Activated naive CD8-positive, alpha-beta T cell treated with anti-CD3 and anti-CD28 coated beads, Interleukin-2, amount 50 U/mL, for 16 hours (primary cell): ENCODE measurements around the gene PPP1R3C.

Experiments used
- DNase-seq: peaks from one replicate; pipeline ENCODE4 v3.0.0-alpha.2; 2020; ENCODE audit warnings: low read depth, low spot score

Gene PPP1R3C

DNA sequence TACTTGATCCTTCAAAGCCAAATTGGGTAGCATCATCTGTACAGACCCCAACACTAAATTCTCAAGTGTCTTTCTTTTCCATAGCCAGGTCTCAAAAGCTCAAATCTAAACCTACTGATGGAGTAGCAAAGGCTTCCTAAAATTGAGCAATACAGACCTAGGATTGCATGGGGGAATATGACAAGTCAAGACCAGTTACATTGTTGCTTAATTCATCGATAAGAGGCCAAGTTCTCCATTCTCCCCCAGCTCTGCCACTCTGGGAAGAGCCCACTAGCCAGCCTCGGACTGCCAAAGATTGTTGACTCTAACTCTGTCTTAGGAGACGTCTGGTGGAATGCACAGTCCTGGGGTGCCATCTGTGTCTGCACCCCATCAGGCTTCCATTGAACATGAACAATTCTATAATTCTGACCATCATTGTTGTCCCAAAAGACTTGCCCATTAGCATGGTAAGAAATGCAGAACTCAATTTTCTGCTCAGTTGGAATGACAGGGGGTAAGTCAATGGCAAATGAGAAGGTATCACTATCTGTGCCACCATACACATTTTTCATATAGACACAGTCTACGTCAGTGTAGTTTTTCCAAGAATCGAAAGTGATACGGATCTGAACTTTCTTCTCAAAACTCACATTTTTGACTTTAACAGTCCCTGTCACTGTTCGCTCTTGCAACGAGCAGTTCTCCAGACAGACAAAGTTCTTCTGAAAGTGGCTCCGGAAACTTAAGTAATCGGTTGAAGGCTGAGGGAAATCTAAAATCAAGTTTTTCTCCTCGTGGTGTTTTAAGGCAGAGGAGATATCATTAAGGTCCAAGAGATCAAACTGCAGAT is 2.9 kb downstream of the PPP1R3C start:
- no peak for DNase-seq

DNA sequence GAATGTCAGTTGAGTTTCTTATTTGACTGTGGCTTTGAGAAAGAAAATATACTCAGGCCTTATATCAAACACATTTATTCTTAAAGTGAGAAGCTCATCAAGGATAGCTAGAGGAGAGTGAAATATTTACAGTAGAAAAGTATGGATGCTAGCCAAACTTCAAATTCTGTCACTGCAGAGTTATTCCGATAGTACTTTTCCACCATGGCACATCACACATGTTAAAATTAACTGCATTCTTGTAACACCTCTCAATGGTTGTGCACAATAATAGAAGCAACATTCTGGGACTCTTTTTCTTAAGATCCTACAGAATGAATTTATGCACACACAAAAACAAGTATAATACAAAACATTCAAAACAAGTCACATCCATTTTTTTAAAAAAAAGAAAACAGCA is 4.5 kb downstream of the PPP1R3C start:
- no peak for DNase-seq

DNA sequence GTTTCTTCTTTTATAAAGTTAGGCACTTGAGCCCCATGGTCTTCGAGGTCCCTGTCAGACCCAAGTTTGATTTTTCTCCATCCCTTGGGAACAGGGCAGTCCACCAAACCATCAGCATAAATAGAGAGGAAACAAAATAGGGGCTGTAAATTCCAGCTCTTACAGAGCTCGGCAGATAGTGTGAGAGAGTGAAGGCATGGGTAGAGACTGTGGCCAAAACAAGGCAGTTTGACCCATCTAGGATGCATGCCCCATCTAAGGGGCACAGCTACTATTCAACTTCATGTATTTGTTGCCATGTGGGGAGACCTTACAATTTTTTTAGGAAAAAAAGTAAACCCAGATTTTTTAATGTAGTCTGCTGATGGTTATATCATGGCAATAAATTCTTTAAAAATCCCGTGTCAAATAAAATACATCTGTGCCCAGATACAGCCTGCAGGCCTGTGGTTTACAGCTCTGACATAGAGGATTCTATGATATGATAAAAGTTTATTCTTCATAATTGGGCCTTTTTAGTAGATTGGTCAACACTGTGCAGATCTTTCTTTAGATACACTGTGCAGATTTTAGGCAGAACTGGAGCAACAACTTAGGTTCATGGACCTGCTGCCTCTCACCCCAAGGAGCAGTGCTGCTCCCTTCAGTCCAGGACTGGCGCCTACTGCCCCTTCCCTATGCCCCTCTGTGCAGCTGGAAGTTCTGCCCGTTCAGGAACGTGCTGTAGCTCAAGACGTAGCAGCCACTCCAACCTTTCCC is 5.3 kb downstream of the PPP1R3C start:
- DNase-seq: no peak

DNA sequence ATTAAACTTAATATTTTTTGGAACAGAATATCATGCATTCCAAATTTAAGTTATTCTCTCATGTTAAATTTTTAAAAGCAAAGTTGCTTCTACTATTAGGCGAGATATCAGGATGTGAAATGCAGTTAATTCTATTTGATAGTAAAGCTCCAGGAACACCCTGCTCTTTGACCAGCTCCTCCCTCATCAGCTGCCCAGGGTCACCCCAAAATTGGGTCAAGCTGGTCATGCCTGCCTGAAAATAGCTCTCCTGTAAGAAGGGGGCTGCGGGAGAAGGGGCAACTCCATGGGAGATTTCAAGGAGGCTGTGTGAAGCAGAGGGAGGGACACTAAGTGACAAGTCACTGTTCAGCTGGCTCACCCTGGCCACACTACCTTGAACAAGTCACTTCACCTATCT is 5.9 kb downstream of the PPP1R3C start:
- no peak for DNase-seq

DNA sequence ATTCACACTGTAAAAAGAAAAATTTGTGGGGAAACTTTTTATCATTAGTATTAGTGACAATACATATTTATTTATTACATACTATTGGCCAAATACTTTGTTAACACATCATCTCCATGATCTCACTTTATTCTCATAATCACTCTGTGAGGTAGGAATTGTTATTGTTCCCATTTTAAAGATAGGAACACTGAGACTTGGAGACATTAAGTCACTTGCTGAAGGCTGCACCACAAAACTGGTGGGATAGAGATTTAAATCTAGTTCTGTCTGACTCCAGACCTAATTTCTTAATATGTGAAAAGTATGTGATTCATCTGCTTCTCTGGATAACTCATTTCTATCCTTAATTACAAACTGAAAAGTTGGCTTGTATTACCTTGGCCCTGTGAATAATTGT is 8.2 kb downstream of the PPP1R3C start:
- DNase-seq: no peak

DNA sequence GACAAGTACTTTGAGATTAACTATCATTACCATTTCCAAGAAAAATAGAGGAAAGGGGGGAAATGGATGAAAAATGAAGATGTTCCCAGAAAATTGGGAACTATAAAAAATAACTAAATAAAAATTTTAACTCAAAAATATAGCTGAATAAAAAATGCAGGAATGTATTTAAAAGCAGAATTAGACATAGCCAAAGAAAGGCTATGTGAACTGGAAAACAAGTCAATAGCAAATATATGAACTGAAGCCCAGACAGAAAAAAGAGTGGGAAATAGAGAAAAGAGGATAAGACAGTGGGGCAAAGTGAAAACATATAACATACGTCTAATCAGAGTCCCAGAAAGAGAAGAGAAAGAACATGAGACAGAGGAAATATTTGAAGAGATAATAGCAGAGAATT is 10.3 kb downstream of the PPP1R3C start:
- DNase-seq: no peak

DNA sequence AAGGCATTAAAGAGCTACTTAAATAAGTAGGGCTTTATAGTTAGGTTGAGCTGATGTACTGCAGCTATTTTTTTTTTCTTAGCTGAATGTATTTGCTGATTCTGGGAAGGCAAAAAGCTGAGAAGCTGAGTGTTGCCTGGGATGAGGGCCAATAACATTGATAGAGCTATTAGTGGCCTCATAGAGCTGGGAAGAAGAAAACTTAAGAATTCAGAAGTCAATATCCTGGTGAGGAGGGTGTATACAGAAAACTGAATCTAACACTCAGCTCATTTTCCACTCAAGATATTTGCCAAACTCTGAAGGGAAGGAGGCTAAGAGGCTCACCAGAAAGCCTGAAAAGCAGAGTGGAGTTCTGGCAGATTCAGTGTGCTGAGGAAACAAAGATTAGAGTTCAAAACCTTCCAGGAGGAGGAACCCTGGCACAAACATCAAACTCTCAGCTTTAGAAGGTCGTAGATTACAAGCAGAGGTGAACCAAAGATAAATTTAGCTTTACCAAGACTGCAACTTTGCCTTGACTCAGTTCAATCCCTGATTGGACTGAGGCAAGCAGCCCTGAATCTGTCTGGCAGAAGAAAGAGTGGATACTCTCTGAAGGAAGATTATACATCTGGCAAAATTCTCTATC is 11.3 kb downstream of the PPP1R3C start:
- DNase-seq: no peak

DNA sequence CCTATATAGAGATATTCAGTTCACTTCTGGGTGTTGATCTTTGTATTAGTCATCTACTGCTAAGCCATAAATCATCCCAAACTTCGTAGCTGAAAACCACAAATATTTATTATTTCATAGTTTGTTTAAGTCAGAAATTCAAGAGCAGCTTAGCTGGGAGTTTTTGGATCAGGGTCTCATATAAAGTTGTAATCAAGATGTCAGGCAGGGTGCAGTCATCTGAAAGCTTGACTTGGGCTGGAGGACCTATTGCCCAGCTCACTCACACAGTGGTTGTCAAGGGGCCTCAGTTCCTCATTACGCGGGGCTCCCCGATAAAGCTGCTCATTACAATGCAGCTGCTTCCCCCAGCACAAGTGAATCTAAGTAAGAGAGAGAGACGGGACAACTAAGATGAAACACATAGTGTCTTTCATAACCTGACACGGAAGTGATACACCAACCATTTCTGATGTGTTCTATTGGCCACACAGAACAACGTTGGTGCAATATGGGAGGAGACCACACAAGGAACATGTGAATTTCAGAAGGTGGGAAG is 15.7 kb downstream of the PPP1R3C start:
- no peak for DNase-seq

DNA sequence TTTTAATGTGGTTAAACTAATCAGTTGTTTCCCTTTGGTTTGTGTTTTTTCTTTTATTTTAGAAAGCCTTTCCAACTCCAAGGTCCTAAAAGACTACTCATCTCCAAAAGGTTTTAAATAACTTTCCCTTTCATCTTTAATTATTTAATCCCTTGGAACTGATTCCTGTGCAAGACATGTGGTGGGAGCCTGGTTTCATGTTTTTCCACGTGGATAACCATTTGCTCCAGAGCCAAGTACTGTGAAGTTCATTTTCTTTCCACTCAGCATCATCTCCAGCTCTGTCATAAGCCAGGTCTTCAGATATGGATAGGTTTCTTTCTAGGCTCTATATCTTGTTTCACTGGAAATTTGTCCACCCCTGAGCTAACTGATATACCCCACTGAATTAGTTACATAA is 16.7 kb downstream of the PPP1R3C start:
- DNase-seq: no peak

DNA sequence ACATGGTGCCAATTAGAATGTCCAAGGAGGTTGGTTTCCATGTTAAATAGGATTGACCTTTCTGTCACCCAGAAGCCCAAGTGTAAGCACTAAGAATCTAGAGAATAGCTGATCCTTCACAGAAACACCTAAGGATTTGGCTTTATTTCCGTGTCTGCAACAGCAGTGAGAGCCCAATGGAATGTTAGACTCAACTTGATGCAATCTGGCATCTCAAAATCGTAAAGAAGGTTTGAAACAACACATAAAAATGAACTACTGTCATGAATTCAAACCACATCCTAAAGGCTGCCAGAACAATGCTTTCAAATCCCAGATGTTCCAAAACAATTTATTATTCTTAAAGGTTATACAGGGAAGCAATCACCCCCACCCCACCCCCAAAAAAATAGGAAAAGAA is 18.6 kb downstream of the PPP1R3C start:
- DNase-seq: no peak

DNA sequence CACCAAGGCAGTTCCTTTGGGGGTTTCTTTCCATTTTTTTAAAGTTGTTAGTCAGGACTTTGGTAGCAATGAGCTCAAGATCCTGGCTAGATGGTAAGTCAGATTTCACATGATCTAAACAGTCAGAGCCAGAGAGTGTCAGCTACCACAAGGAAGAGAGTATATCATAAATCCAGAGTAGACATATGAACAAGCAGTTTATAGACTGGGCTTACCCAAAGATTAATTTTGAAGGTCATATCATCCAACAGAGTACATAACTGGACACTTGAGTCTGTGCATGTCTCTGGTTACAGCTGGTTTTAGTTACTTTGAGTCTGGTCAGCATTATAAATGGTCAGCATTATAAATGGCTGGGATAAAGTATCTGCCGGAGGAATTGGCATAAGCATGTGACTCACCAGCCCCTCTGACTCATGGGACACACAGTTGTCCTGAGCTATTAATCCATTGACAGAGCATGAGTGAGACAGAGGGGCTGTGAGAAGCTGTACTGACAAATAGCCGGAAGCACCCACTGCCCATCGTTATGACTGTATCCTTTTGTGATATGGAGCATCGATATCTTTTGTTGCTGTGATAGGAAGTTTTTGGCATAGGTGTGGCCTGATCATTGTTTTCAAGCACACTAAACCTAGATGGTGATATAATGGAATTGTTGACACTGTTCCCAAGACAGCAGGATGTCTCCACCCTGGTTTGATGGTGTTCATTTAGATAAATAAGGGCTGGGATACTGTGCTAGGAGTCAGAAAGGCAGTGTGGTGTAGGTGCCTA is 19.3 kb downstream of the PPP1R3C start:
- DNase-seq: no peak

DNA sequence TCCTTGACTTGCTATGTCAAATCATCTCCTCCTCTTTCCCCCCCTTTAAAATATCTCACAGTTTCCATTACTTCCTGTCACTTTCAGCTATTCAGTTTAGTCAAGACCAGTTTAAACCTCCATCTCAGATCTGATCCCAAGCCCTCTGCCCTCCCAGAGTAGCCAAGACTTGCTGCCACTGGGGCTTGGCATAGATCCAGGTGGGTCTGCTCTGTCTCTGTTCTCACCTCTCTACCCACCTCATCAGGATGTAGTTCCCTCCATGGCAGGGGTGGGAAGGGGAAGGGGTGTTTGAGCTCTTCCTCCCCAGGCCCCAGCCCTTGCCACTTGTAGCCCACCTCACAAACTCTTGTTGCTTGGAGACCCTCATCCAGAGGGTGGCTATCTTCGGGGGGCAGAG is 22.0 kb downstream of the PPP1R3C start:
- DNase-seq: no peak

DNA sequence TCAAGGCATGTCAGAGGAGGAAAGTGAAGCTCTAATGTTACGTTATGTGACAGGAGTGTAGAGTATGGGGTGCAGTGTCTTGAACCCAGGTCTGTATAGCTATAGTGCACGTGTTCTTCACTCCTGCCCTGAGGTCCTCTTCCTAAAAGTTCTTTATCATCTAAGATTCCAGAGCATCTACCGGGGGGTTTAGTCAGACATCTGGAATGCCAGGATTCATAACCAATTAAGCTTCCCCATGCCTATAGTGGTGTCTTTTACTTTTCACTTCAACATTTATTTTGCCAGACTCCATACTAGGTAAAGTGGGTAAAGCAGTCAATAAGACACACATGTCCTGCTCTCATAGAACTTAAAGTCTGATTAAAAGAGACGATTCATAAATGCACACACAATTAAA is 22.4 kb downstream of the PPP1R3C start:
- DNase-seq: no peak

DNA sequence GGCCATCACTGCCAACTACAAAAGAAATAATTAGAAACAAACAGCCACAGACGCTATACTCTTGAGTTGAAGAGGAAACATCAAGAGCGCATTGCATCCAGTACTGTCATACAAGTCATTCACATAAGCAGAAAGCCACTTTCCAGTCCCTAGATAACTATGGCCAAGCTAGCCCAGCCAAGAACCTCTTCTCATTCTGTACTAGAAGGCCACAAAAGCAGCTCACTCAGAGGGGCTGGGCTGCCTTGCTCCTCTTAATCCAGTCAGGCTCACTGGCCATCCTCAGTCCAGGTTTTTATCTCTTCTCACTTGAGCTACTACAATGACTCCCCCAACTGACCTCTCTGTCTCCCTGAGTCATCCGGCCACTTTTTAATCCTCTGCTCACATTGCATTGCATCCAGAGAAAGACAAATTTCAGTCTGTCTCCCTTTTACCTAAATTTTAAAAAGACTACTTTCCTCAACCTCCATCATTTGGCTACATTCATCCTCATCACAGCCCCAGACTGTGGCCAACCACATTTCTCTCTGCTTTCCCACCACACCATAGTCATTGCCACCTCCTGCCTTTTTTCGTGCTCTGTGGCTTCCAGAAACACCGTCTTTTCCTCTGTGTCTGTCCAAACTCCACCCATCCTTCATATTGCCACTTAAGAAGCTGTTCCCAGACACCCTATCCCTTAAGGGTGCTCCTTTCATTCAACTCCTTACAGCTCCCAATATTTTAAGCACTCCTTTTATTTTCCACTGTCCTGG is 25.0 kb downstream of the PPP1R3C start:
- no peak for DNase-seq

DNA sequence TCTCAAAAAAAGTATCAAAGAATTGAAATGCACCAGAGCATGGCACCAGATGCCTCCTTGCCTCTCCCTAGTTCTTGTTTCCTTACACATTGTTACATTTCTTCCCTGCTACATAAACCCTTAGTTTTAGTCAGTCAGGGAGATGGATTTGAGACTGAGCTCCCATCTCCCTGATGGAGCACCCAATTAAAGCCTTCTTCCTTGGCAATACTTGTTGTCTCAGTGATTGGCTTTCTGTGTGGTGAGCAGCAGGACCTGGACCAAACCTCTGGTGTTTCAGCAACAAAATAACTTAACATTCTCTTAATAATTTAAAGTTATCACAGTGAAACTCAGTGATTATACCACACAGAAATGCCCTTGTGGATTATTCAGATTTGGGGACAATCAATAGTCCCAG is 26.9 kb downstream of the PPP1R3C start:
- no peak for DNase-seq

DNA sequence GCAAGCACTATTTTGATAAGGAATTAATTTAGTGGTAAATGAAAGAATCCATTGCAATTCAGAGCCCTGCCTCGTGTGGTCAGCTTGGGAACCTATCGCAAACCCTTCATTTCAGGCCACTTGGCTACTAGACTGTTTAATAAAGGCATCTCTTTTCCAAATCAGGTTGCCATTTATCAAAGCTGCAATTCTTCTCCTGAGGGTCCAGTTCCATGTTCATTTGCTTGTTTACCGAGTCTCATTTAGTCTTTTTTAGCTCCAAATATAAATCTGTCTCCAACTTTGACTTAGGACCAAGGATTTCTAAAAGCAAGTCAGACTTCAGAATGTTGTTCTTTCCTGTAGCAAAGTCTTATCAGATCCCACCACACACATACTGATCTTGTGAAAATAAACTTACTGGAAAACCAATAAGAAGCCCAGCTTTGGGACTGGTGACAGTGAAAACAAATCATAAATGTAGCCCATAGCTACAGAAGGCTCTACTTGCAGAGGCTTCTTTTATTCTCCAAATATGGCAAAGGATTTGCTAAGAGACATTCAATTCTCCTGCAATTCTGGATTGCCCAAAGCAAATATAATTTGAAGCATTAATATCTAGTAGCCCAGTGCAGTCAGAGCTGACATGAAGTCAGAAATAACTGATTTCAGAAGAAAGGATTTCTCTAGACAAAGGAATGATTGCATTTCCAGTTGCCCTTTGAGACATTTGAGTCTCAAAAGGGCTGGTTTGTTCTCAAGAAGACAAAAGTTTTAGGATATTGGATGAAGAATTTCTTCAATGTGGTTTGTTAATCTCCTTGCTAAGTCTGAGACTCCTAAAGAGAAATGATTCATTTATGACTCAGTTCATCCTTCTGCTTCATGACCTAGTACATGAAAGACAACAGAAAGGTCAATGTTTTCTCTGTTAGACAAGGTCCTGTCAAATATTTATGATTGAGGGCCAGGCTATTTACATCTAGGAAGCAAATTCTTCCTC is 28.0 kb downstream of the PPP1R3C start:
- no peak for DNase-seq

DNA sequence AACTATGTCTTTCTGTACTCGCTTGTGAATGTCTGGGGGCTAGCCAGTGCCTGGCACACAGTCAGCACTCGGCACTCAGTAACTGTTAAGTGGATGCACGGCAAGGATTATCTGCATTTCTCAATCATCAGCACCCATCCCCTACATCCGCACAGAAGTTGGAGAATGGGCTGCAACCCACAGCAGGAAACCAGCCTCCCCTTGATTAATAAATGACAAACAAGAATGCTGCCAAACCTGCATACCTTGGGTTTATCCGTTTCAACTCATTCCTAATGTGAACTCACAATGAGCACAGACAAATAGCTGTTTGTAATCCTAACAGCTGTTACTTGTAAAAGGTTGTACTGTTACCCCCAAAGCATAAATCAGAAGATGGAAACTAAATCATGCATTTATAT is 28.9 kb downstream of the PPP1R3C start:
- DNase-seq: no peak

DNA sequence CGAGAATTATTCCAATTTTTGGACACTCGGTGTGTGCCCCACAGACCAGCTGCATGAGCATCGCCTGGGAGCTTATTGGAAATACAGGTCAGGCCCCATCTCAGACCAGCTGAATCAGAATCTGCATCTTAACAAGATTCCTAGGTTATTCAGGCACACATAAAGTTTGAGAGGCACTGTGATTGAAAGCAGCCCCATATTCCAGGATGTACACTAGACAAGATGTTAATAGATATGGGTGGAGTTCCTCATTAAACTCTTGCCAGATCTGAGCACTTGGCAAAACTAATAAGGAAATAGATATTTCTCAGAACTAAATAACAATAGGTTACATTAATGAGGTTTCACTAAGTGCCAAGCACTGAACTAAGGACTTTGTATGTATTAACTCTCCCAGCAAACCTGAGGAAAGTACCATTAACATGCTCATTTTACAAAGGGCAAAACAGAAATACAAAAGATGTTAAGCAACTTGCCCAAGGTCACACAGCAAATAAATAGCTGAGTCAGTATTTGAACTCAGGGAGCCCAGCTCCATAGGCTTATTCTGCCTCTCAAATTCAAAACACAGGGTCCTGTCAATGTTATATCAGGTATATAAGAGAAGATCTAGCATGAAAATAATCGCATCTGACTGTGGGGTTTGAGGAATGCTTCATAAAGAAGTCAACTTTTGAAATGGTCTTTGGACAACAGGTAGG is 29.9 kb downstream of the PPP1R3C start:
- DNase-seq: no peak

DNA sequence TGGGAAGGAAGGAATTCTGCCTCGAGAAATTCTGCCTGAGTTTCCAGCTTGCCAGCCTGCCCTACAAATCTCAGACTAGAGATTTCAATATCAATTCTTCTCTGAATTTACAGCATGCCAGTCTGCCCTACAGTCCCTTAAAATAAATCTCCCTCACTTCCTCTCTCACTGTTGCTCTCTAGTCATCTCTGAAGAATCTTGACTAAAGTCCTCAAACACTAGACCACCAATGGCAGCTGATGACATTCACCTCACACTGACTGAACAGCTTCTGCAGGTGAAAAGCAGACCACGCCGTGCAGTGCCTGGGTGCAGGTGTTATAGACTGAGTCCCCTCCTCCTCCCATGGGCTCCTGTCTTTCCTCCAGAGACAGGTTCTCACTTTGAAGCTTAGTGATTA is 30.4 kb downstream of the PPP1R3C start:
- no peak for DNase-seq
